GM19025 (cell line): ENCODE data around the gene ANKS1A.
"Not testable (repeated sequence)": the region's sequence is repeated elsewhere in the genome, so short reads cannot be mapped to it uniquely, and the experiment has no call there.

ENCODE experiments used
- ATAC-seq: cut with Tn5 transposase; IDR thresholded peaks from one replicate; pipeline ENCODE4 v1.9.1; 2021; ENCODE audit warnings: mild to moderate bottlenecking, low read depth, moderate library complexity; ENCODE audit not compliant: unreplicated experiment

The ANKS1A gene

GRCh38 chr6:35089935-35090505 lies 201.0 kb downstream of the ANKS1A start:
- ATAC-seq, result no peak

GRCh38 chr6:35090734-35091133 lies 201.7 kb downstream of the ANKS1A start:
- no peak for ATAC-seq

- no peak for ATAC-seq
These were observed 202.5 kb downstream of the ANKS1A start for GRCh38 chr6:35091346-35092083.

GRCh38 chr6:35092362-35093117 lies 203.5 kb downstream of the ANKS1A start:
- no peak for ATAC-seq

GRCh38 chr6:35093118-35093445 lies 204.0 kb downstream of the ANKS1A start:
- no peak for ATAC-seq

- no peak for ATAC-seq
These were observed 204.7 kb downstream of the ANKS1A start for GRCh38 chr6:35093783-35094182.

- ATAC-seq, result no peak
These were observed 205.1 kb downstream of the ANKS1A start for GRCh38 chr6:35094183-35094582.

GRCh38 chr6:35096129-35096862 lies 207.2 kb downstream of the ANKS1A start:
- no peak for ATAC-seq

- no peak for ATAC-seq
These were observed 210.1 kb downstream of the ANKS1A start for GRCh38 chr6:35099116-35099515.

GRCh38 chr6:35105078-35105477 lies 216.0 kb downstream of the ANKS1A start:
- ATAC-seq, result no peak

GRCh38 chr6:35106061-35106460 lies 217.0 kb downstream of the ANKS1A start:
- ATAC-seq, result not testable (repeated sequence)

GRCh38 chr6:35107208-35107607 lies 218.2 kb downstream of the ANKS1A start:
- ATAC-seq, result not testable (repeated sequence)

- ATAC-seq, result not testable (repeated sequence)
These were observed 218.7 kb downstream of the ANKS1A start for GRCh38 chr6:35107761-35108160.

- ATAC-seq, result no peak
These were observed 219.3 kb downstream of the ANKS1A start for GRCh38 chr6:35108309-35108885.

GRCh38 chr6:35120746-35121145 lies 231.7 kb downstream of the ANKS1A start:
- no peak for ATAC-seq

- no peak for ATAC-seq
These were observed 235.3 kb downstream of the ANKS1A start for GRCh38 chr6:35124356-35124755.

- no peak for ATAC-seq
These were observed 239.0 kb downstream of the ANKS1A start for GRCh38 chr6:35128042-35128441.

- ATAC-seq, result no peak
These were observed 239.4 kb downstream of the ANKS1A start for GRCh38 chr6:35128496-35128895.

- ATAC-seq, result no peak
These were observed 247.1 kb downstream of the ANKS1A start for GRCh38 chr6:35136185-35136584.

GRCh38 chr6:35138191-35138590 lies 249.1 kb downstream of the ANKS1A start:
- ATAC-seq, result not testable (repeated sequence)

- ATAC-seq, result no peak
These were observed 250.4 kb downstream of the ANKS1A start for GRCh38 chr6:35139470-35139869.
